Measurements from ENCODE around the gene TCF12.

Gene TCF12

GRCh38 chr15:57224664-57225063, 306.2 kb downstream of the TCF12 start:
- TF ChIP-seq CTCF (IDR thresholded peaks at IDR 0.05; ENCODE audit: borderline replicate concordance, control extremely low read depth, extremely low read depth, insufficient read depth, missing control alignments) = no peak
- in situ Hi-C loops (cut with MboI; ENCODE audit: low sequenced_read_pairs, unreplicated experiment) = no loop called here
- DNase-seq (ENCODE audit: low spot score) = no peak

- TF ChIP-seq CTCF (IDR thresholded peaks at IDR 0.05; ENCODE audit: borderline replicate concordance, control extremely low read depth, extremely low read depth, insufficient read depth, missing control alignments) = no peak
- no peak for DNase-seq (ENCODE audit: low spot score)
- in situ Hi-C loops (cut with MboI; ENCODE audit: low sequenced_read_pairs, unreplicated experiment) = no loop called here
These were observed 308.7 kb downstream of the TCF12 start for GRCh38 chr15:57227166-57227565.

DNA sequence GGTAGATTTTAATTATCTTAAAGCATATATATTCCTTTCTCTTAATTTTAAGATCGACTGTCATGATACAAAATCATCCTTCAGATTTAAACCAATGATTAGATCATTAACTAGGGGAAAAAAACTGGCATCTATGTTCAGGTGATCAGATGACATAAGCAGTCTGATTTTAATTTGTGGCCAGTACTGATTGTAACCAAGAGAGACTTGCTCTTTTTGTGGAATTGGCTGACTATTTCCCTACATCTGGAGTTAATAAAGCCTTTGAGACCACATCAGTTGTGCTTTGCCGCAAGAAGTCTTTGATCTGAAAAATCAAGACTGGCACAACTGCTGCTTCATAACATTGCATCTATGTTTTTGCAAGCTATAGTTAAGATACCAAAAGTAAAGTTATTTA, 309.5 kb downstream of the TCF12 start:
- in situ Hi-C loops (cut with MboI; ENCODE audit: low sequenced_read_pairs, unreplicated experiment) = no loop called here
- TF ChIP-seq CTCF (IDR thresholded peaks at IDR 0.05; ENCODE audit: borderline replicate concordance, control extremely low read depth, extremely low read depth, insufficient read depth, missing control alignments) = no peak
- no peak for DNase-seq (ENCODE audit: low spot score)

DNA sequence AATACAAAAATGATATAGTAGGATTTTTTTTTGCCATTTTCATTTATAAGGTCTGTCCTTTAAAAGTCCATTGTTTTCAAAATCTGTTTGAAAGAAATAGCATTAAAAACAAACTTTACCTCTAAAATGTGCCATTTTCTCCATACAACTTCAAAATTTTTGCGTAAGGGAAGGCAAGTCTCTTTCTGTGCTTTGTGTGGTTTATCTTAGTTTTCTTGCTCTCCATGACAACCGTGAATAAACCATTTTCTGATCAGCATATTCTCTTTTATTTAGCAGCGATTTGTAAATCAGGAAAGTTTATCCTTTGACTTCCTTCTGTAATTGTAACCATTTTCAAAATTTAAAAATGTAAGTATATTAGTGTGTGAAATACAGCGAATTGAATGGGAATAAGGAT, 310.0 kb downstream of the TCF12 start:
- in situ Hi-C loops (cut with MboI; ENCODE audit: low sequenced_read_pairs, unreplicated experiment) = no loop called here
- no peak for TF ChIP-seq CTCF (IDR thresholded peaks at IDR 0.05; ENCODE audit: borderline replicate concordance, control extremely low read depth, extremely low read depth, insufficient read depth, missing control alignments)
- no peak for DNase-seq (ENCODE audit: low spot score)

DNA sequence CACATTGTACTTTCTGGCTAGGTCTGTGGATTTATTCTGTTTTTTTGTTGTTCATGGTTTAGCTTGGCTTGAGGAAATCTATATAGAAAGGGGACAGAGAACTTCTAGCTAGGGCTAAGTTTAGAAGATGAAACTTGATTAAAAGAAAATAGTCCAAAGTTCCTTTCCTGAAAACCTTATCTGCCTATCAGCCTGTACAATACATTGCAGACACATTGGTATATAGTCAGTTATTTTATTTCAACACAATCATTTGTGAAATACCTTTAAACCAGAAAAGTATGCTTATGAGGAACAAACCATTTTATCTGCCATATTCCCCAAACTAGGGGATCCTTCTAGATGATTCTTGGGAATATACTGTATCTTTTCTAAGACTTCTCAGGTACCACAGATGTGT, 310.6 kb downstream of the TCF12 start:
- in situ Hi-C loops (cut with MboI; ENCODE audit: low sequenced_read_pairs, unreplicated experiment) = no loop called here
- no peak for TF ChIP-seq CTCF (IDR thresholded peaks at IDR 0.05; ENCODE audit: borderline replicate concordance, control extremely low read depth, extremely low read depth, insufficient read depth, missing control alignments)
- DNase-seq (ENCODE audit: low spot score) = no peak

DNA sequence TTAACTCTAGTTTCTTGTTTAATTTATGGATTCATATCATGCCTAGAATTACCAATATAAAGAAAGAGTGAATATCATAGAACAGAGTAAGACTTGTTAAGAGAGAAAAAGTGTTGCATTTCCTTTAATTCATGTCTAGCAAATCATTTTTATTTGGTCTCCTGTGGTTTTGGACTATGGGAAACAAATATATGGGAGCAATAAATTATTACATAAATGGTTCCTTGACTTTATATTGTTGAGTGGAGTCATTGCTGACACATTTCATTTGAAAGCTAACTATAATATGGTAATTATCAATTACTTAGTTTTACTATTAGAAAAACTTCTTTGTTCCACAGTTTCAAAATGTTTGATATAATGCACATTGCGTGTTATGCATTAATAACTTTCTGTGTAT, 313.1 kb downstream of the TCF12 start:
- no peak for TF ChIP-seq CTCF (IDR thresholded peaks at IDR 0.05; ENCODE audit: borderline replicate concordance, control extremely low read depth, extremely low read depth, insufficient read depth, missing control alignments)
- no peak for DNase-seq (ENCODE audit: low spot score)
- in situ Hi-C loops (cut with MboI; ENCODE audit: low sequenced_read_pairs, unreplicated experiment) = no loop called here

DNA sequence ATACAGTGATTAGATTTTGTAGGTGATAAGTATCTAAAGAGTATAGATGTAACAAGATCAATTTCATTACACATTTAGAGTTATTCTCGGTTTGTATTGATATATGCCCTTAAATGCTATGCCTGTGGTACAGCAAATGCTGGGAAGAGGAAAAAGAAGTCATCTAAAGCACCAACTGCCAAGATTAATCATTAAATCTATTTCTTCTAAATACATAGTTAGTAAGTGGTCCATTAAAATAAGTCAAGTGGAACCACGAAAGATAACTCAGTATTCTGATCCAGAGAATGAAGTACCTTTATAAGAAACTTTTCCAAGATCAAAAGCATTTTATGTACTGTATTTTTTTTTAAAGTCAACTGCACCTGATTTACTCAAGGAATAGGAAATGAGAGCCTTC, 315.7 kb downstream of the TCF12 start:
- no peak for DNase-seq (ENCODE audit: low spot score)
- no peak for TF ChIP-seq CTCF (IDR thresholded peaks at IDR 0.05; ENCODE audit: borderline replicate concordance, control extremely low read depth, extremely low read depth, insufficient read depth, missing control alignments)
- in situ Hi-C loops (cut with MboI; ENCODE audit: low sequenced_read_pairs, unreplicated experiment) = no loop called here
